GM19372 (cell line): Measurements from ENCODE around the gene OR4D9.

Source experiments
- ATAC-seq: cut with Tn5 transposase; IDR thresholded peaks from one replicate; pipeline ENCODE4 v1.9.1; 2021; ENCODE audit warnings: mild to moderate bottlenecking, low read depth, moderate library complexity; ENCODE audit not compliant: unreplicated experiment

Gene OR4D9

GRCh38 chr11:59550368-59550841 lies 39.1 kb downstream of the OR4D9 start:
- ATAC-seq: peak; percentile 87

- peak; percentile 38 for ATAC-seq
These were observed 39.7 kb downstream of the OR4D9 start for GRCh38 chr11:59550842-59551658.

- ATAC-seq: no peak
These were observed 40.6 kb downstream of the OR4D9 start for GRCh38 chr11:59551659-59552521.

GRCh38 chr11:59552844-59553243 lies 41.5 kb downstream of the OR4D9 start:
- no peak for ATAC-seq

GRCh38 chr11:59553323-59553722 lies 42.0 kb downstream of the OR4D9 start:
- no peak for ATAC-seq

GRCh38 chr11:59555601-59556114 lies 44.3 kb downstream of the OR4D9 start:
- no peak for ATAC-seq

- no peak for ATAC-seq
These were observed 45.0 kb downstream of the OR4D9 start for GRCh38 chr11:59556115-59556916.

GRCh38 chr11:59556917-59557348 lies 45.6 kb downstream of the OR4D9 start:
- no peak for ATAC-seq

- no peak for ATAC-seq
These were observed 46.9 kb downstream of the OR4D9 start for GRCh38 chr11:59558270-59558643.

- ATAC-seq: no peak
These were observed 48.5 kb downstream of the OR4D9 start for GRCh38 chr11:59559886-59560285.

GRCh38 chr11:59560290-59560701 lies 49.0 kb downstream of the OR4D9 start:
- peak; percentile 29 for ATAC-seq

GRCh38 chr11:59560702-59561473 lies 49.5 kb downstream of the OR4D9 start:
- ATAC-seq: peak; percentile 49

GRCh38 chr11:59562292-59562691 lies 51.0 kb downstream of the OR4D9 start:
- ATAC-seq: no peak
